CD4-positive, alpha-beta T cell treated with Interleukin-12 subunit alpha and Interleukin-12 subunit beta, for 1 hour (primary cell): ENCODE measurements around the gene BCL2L13.
"Not testable (repeated sequence)": the region's sequence is repeated elsewhere in the genome, so short reads cannot be mapped to it uniquely, and the experiment has no call there.

Experiments
- DNase-seq: peaks from one replicate; pipeline ENCODE4 v3.0.0-alpha.2; 2020

Gene BCL2L13, protein sequence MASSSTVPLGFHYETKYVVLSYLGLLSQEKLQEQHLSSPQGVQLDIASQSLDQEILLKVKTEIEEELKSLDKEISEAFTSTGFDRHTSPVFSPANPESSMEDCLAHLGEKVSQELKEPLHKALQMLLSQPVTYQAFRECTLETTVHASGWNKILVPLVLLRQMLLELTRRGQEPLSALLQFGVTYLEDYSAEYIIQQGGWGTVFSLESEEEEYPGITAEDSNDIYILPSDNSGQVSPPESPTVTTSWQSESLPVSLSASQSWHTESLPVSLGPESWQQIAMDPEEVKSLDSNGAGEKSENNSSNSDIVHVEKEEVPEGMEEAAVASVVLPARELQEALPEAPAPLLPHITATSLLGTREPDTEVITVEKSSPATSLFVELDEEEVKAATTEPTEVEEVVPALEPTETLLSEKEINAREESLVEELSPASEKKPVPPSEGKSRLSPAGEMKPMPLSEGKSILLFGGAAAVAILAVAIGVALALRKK

DNA sequence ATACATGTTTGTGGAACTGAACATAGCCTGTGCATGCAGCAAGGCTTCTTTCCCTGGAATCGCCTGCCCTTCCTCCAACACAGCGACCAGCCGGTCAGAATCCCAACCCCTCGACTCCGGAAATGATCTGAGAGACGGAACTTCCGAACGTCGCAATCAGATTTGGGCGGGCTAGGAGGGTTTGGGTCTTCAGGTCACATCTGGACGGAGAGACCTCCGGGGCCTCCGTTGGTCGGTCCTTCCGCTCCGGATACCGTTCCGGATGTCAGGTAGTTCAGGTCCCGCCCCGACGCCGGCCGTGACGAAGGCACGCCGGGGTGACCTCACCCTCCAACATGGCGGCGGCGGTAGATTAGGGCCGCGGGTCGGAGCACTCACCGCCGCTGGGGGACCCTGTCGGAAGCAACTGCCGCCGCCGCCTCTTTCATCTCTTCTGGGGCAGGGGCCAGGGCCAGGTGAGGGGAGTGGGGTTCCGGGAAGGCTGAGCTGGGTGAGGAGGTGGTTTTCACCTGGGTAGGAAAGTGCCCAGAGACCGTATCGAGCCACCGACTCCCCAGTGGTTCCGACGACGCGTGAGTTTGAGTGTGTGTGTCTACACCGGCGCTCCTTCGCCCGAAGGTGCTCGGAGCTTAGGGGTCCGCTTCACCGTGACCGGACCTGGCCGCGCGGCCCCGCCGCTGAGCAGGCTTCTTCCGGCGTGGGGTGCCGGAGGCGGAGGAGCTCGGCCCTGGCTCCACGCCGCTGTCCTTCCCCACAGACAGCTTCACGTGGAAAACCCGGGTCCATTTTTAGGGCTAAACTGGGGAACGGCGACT, at the start of gene BCL2L13:
Gene BCL2L13 (plus strand): TSS at position 326 of the 815 bp plus-strand sequence. CDS start 16,955 bp downstream, outside the sequence.
- DNase-seq, result peak; percentile 90

DNA sequence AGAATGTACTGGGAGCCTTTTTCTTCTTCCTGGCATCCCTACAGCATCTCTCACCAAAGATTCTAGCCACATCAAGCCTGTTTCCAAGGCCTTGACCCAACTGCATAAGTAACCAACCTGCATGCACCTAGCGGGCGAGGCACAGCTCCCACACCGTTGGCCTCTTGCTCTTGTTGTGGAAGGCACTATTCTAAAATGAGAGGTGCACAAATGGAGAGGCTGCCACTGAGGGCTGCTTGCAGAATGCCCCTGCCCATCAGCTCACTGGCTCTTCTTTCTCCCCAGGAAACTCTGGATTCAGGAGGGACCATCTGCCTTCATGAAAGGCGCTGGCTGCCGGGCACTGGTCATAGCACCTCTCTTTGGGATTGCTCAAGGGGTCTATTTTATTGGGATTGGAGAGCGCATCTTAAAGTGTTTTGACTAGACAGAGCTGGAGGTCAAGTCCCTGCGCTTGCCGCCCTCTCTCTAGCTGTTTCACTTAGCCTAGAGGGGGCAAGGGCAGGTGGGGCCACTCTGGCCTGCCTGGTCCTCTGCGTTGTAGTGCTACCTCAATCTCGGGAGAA, 48.7 kb upstream of the BCL2L13 start:
- DNase-seq, result no peak

DNA sequence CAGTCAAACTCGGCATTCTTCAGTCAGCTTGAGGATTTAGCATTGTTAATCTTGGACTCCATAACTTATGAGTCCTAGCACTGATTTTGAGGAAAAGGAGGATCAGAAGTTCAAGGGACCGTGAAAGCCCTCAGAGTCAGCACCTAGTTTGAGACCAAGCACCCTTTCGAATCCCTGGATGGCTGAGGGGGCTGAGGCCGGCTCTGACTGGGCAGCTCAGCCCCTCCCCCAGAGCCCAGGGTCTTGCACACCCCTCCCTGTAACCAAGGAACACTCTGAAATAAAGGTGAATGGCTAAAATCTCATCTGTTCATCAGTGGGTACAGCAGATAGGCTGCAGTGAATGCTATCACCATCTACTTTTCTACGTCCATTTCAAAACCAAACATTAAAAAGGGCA, 48.0 kb upstream of the BCL2L13 start:
- no peak for DNase-seq

DNA sequence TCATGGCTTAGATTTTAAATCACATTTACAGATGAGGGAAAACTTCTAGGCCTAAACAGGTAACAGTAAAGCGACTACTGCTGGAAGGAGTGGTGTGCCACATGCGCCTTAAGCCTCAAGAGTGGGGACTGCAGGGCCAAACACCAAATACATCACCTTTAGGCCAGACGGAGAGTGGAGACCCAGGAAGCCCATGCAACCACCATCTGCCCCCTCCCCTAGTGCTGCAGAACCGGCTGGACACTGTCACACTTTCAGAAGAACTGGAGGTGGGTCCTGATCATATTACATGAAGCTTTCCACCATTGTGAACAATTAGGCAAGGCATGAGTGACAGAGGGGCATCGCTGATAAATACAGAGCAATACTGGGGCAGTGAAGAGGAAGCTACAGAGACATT, 46.4 kb upstream of the BCL2L13 start:
- DNase-seq, result no peak

DNA sequence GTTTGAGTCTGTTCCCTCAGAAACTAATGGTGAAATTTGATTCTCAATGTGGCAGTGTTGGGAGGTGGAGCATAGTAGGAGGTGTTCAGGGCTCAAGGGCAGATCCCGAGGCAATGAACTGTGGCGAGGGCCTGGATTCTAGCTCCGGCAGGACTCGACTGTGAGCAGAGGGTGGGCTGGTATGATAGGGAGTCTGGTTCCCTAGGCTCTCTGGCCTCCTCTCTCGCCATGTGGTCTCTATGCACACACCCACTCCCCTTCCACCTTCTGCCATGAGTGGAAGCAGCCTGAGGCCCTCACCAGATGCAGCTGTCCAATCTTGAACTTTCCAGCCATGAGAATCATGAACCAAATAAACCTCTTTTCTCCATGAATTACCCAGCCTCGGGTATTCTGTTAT, 42.3 kb upstream of the BCL2L13 start:
- no peak for DNase-seq

DNA sequence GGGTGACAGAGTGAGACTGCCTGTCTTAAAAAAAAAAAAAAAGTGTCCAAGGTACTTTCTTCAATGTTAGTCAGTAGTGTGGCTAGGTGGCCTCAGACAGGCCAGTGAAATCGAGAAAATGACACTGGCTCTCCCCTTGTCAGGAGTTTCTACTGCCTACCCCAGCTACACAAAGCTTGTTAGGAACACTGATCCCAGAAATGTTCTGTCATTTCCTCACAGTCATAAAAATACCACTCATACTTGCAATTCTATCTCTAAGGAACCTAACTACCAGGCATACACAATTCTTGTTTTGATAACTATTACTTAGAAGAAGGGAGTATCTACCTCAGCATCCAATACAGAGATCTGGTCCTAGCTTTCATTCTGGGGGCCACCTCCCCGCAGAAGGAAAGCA, 41.3 kb upstream of the BCL2L13 start:
- DNase-seq, result no peak

DNA sequence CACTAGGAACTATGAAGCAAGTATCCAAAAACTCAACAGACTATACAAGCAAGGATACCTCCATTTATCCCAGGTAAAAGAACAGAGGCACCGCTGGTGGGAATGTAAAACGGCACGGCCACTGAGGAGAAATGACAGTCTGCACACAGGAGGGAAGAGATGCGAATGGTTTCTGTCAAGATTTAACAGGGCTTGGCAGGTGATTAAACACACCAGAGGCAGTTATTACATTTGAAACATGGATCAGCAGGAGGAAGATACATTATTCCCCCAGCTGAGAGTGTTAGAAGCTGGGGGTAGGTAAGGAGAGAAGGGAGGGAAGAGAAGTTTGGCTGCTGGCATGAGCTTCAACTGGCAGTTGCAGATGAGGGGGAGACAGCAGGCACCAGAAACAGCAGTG, 40.2 kb upstream of the BCL2L13 start:
- no peak for DNase-seq

DNA sequence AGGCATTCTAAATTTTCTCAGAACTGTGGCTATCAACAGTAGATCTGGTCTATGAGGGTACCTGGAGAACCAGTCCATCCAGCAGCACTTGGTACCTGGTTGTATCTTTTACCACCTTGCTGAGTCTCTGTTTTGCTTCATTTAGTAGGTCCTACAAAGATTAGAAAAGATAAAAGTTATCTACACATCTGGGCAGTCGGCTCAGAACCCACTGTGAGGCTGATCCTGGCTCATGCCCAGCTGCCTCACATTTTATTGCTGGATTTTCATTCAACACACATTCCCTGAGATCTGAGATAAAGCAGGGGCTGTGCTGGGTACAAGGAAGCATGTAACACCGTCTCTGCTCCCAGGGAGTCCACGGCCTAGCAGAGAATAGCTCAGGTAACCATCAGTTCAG, 37.5 kb upstream of the BCL2L13 start:
- DNase-seq, result no peak

DNA sequence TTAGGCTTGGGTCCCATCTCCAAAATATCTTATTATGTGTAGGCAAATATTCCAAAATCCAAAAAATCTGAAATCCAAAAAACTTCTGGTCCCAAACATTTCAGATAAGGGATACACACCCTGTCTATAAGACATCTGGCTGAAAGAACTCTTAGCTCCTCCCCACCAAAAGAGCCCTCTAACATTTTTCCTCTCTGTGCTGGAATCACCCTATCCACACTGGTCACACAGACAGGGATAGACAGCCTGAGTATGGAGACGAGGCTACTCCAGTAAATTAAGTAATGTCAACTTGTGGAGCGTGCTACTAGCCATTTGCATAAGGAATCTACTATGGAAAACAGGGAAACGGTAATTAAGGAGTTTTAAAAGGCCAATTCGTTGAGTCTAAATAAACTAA, 34.9 kb upstream of the BCL2L13 start:
- no peak for DNase-seq

DNA sequence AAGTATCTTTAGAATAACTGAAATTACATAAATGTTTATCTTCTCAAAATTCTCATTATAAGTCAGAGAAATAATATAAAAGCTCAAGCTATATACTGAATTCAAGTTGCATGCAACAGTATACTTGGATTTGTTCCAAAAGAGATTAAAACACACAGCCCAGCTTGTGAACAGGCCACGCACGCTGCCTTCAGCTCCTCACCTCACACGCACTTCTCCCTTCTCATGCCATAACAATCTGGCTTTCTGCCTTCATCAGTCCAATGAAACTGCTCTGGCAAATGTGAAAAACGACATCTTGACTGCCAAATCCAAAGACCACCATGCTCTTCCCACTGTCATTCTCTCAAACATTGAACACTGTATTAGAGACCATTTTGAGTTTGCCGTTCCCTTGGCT, 32.1 kb upstream of the BCL2L13 start:
- DNase-seq, result no peak

DNA sequence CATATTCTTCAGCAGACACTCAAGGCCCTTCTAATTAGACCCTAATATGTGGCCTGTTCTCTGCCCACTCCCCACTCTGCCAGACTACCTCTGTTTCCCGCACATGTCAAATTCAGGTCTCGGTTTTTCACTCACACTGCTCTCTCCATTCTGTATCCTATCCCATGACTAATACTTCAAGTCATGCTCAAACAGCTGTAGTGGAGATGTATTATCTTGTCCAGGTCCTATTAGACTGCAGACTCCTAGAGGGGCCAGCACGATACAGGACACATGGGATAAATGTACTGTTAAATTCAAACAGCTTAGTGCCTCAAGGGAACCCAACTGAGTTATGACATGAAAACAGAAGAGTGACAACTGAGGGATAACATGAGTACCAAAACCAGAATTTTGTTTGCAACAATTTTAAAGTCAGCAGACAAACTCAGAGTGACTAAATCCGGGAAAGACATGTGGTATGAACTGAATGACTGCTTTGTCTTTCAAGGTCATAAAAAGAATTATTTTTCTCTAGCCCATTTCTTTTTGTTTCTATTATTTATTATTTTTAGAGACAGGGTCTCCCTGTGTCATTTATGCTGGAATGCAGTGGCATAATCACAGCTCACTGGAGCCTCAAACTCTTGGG, 30.6 kb upstream of the BCL2L13 start:
- DNase-seq, result no peak

DNA sequence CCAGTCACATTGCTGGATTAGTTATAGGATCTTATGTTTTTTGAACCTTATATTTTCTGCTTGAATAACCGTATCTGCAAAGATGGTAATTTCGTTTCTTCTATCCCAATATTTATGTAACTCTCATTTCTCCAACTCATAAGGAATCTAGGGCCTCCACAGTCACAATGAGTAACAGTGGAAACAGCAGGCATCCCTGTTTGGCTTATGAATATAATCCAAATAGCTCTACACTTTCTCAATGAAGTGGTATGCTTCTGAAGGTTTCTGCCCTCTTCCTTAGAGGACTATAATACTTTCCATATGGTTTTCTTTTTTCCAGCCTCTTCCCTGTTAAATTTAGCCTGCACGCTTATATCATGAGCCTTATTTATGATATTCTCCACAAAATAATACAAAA, 26.5 kb upstream of the BCL2L13 start:
- no peak for DNase-seq

DNA sequence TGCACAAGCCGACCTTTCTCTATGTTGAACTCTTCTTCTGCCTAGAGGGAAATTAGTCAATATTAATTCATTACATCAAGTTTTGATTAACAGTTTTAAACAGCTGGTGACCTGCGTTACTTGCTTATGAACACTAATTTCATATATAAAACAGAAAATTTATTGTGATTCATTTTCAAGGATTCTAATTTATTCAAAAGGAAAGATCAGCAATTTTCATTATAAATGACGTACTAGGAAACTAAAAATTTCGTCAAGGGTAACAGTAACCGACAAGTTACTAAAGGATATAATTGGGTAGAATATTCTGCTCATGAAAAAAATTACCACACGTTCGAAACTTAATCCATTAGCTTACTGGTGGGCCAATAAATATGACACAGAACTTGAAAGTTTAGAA, 25.3 kb upstream of the BCL2L13 start:
- no peak for DNase-seq

DNA sequence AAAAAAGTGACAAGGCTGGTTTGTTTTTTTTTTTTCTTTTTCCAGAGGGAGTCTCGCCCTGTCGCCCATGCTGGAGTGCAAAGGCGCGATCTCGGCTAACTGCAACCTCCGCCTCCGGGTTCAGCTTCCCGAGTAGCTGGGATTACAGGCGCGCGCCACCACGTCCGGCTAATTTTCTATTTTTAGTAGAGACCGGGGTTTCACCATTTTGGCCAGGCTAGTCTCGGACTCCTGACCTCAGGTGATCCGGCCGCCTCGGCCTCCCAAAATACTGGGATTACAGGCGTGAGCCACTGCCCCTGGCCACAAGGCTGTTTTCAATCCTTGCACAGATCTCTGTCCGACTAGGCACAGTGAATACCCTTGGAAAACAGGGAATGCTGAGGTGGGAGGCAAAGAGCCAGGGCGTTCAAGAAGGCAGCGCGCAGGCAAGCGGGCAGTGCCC, 10.6 kb upstream of the BCL2L13 start:
- no peak for DNase-seq

DNA sequence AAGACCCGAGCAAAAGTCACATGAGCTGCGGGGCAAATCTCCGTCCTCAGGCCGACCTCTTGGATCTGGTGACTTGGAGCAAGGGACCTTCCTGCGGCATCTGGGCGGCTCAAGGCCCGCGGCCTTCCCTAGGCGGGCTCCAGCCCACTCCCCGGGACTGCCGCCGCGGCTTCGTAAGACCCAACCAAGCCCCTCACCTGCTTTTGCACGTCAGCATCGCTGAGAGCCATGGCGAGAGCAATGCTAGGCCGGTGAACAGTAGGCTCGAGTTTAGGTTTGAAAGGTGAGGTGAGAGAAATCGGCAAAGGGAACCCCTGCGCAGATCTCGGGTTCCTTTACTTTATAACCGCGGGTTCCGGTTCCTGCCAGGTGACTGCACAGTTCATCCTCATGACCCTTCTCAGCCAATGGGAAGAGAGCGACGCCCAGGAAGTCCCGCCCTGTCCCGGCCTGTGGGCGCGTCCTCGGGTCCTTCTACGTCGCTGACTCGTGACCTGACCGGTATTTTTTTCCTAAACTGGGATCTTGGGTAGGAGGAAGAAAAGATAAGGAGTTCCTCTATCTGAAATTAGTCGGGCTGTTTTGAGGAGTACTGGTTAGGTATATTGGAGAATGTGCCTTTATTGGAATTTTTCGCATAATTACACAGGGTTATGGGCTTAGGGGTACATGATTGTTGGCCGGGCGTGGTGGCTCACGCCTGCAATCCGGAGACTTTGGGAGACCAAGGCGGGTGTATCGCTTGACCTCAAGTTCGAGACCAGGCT, 10.0 kb upstream of the BCL2L13 start, which contains the start of gene ATP6V1E1:
Gene ATP6V1E1 (minus strand): TSS at position 344 of the 767 bp plus-strand sequence. CDS start 114 bp downstream, at position 230.
- DNase-seq, result peak; percentile 97

DNA sequence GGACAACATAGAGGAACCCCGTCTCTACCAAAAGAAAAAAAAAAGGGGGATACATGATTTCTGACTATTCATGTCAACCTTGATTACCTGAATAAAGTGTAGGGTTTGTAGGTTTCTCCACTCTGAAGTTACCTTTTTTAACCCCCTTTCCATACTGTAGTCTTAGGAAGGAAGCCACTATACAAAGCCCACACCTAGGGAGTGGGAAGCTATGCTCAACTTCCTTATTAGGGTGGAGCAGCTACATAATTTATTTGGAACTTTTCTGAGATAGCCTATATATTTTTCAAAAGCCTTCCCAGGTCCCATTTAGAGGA, 9.4 kb upstream of the BCL2L13 start:
- DNase-seq, result no peak

DNA sequence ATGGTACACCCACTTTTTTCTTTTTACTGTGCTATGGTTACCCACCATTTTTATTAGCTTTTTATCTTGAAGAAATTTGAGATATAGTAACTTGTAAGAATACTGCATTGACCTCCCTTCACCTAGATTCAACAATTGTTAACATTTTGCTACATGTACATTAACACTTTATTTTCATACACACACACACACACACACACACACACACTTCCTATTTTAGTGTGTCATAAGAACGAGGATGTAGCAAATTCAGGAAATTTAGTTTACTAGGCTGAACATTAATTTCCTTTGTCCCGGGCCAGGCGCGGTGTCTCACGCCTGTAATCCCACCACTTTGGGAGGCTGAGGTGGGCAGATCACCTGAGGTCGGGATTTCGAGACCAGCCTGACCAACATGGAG, 8.9 kb upstream of the BCL2L13 start:
- DNase-seq, result no peak

DNA sequence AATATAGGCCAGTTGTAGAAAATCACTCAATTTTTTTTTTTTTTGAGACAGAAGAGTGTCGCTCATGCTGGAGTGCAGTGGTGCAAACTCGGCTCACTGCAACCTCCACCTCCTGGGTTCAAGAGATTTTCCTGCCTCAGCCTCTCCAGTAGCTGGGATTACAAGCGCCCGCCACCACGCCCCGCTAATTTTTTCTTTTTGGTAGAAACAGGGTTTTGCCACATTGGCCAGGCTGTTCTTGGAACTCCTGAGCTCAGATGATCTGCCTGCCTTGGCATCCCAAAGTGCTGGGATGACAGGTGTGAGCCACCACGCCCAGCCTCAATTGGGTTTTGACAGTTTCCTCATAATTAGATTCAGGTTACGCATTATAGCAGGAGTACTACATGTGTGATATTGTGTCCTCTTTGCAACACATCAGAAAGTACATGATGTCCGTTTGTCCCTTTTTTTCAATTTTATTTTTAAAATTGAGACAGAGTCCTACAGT, 7.4 kb upstream of the BCL2L13 start:
- DNase-seq, result no peak

DNA sequence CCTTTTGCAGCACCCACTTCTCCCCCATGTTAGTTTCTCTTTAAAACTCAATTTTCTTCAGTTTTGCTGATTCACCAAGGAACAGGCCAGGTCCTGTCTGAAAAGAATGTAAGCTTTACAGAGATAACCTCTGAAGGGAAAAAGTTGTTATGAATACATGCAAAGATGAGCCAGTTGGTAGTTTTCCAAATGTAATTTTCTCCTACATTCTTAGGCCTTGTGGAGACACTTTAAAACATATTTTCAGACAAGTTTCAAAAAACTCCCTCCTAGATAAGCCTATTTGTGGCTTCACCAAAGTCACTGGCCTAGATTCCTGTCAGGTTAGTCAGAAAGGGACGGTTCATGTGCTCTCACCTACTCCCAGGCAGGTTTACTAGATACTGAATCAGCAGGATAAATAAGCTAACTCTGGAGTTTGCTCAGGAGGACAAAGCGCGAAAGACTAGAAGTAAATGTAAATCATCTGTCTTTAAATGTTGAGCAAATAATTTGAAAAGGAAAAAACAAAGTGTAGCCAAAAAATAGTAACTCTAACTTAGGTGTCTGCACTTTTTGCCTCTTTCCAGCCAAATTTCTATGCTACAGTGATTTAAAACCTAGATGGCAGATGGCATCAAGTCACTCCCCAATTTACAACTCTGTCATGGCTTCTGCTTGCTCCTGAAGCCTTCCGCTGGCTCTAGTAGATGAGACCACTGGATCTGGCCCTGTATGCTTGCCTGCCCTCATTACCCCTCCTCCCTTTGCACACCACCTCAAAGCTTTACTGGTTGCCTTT, 5.2 kb upstream of the BCL2L13 start:
- no peak for DNase-seq

DNA sequence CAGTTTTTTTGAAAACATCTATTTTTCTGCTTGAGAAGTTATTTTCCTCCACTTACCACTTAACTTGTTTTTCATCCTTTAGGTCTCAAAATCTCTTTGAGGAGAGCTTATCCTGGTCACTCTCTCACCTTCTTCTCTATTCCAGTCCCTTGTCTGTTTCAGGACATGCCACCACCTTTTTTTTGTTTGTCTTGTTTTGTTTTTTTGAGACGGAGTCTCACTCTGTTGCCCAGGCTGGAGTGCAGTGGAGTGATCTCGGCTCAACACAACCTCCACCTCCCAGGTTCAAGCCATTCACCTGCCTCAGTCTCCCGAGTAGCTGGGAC, 4.6 kb upstream of the BCL2L13 start:
- DNase-seq, result no peak

DNA sequence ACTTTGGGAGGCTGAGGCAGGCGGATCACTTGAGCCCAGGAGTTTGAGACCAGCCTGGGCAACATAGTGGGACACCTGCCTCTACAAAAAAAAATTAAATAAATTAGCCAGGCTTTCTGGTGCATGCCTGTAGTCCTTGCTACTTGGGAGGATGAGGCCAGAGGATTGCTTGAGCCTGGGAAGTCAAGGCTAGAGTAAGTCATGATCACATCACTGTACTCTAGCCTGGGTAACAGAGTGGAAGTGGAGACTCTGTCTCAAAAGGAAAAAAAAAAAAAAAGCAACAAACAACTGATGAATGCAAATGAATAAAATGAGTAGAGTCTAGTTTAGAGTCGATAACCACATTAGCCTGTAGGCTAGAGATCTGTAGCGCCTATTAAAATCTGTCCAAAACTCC, 3.9 kb upstream of the BCL2L13 start:
- DNase-seq, result no peak

DNA sequence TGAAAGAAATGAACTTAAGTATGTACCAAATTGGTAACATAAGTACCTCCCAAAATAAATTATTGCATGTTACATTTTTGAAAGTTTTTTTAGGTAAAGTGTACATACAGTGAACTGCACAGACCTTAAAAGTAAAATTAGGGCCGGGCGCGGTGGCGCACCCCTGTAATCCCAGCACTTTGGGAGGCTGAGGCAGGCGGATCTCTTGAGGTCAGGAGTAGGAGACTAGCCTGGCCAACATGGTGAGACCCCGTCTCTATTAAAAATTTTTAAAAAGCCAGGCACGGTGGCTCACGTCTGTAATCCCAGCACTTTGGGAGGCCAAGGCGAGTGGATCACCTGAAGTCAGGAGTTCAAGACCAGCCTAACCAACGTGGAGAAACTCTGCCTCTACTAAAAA, 1.7 kb upstream of the BCL2L13 start:
- not testable (repeated sequence) for DNase-seq
